Nephron (organoid): ENCODE results near the gene OR6P1.

ENCODE experiments used
- H3K27ac Mint-ChIP-seq, 3 experiments: 2 replicates each; pipeline ENCODE4 v1.8.0; 2020; ENCODE audit warnings: mixed read lengths in 3 of 3, mild to moderate bottlenecking in 2 of 3, moderate library complexity in 1 of 3
- H3K27me3 Mint-ChIP-seq: 2 replicates; pipeline ENCODE4 v1.8.0; 2021; ENCODE audit warnings: low read depth, mild to moderate bottlenecking, moderate library complexity, mixed read lengths
- H3K36me3 Mint-ChIP-seq: 2 replicates; pipeline ENCODE4 v1.8.0; 2020; ENCODE audit warnings: low read depth, mixed read lengths
- H3K4me1 Mint-ChIP-seq: 2 replicates; pipeline ENCODE4 v1.8.0; 2020; ENCODE audit warnings: mixed read lengths
- H3K4me3 Mint-ChIP-seq, 3 experiments: 2 replicates each; pipeline ENCODE4 v1.8.0; 2020; ENCODE audit warnings: mild to moderate bottlenecking in 3 of 3, mixed read lengths in 3 of 3, moderate library complexity in 2 of 3
- H3K9me3 Mint-ChIP-seq: 2 replicates; pipeline ENCODE4 v1.8.0; 2020; ENCODE audit warnings: mixed read lengths
- TF ChIP-seq, protein P1 (sequence below), 3 experiments: fragments of 200-600 bp; sonication (generic); IDR thresholded peaks; one replicate each; pipeline ENCODE4 v1.5.0; 2021; ENCODE audit warnings: antibody characterized with exemption in 3 of 3; ENCODE audit not compliant: unreplicated experiment in 3 of 3

OR6P1 gene

DNA sequence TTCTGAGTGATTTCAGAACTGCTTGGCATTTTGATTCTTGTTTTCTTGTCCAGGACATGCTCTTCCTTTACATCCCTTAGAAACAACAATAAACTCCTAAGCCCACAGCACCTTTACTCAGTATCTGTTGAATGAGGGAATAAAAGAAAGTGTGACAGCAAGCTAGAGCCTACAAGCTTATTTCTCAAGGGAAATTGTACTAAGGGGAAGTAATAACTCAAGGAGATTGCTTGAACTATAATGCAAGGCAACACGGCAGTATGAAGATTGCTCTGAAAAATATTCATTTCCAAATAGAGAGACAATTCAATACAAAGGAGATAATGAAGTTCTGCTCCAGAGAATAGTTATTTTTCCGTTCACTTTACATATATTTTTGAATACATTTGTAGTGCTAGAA, 6.5 kb downstream of the OR6P1 start:
- no peaks in the 10 kb centered on the region for H3K36me3 Mint-ChIP-seq
- no peak overlapping the region for H3K27ac Mint-ChIP-seq
- H3K27me3 Mint-ChIP-seq: no peaks in the 10 kb centered on the region
- no peak overlapping the region for H3K4me3 Mint-ChIP-seq
- TF ChIP-seq, protein P1, sequence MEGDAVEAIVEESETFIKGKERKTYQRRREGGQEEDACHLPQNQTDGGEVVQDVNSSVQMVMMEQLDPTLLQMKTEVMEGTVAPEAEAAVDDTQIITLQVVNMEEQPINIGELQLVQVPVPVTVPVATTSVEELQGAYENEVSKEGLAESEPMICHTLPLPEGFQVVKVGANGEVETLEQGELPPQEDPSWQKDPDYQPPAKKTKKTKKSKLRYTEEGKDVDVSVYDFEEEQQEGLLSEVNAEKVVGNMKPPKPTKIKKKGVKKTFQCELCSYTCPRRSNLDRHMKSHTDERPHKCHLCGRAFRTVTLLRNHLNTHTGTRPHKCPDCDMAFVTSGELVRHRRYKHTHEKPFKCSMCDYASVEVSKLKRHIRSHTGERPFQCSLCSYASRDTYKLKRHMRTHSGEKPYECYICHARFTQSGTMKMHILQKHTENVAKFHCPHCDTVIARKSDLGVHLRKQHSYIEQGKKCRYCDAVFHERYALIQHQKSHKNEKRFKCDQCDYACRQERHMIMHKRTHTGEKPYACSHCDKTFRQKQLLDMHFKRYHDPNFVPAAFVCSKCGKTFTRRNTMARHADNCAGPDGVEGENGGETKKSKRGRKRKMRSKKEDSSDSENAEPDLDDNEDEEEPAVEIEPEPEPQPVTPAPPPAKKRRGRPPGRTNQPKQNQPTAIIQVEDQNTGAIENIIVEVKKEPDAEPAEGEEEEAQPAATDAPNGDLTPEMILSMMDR (IDR thresholded peaks at IDR 0.05; ENCODE audit: unreplicated experiment in 3 of 3): no peak
- H3K9me3 Mint-ChIP-seq: no peaks in the 10 kb centered on the region
- no peaks in the 10 kb centered on the region for H3K4me1 Mint-ChIP-seq

DNA sequence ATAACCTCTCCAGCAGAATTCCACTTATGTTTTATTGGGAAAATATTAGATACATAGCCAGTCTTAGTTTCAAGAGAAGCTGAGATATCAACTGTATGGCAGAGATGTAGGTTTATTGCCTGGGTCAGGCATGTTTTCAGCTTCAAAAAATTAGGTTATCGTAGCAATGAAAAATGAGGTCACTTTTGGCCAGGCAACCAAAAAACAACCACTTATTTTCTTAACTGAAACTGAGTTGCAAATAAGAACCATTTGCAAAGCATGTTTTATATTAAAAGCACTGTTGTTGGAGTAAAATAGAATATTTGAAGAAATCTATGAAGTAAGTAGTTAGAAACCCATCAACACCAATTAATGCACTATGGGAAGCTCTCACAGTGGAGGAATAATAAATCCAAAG, 10.7 kb downstream of the OR6P1 start:
- Mint-ChIP-seq H3K4me3 (no peak overlapping the region), H3K27me3 (no peaks in the 10 kb centered on the region), H3K9me3 (no peaks in the 10 kb centered on the region), H3K27ac (no peak overlapping the region), H3K4me1 (no peaks in the 10 kb centered on the region), H3K36me3 (no peaks in the 10 kb centered on the region)
- TF ChIP-seq, protein P1 (IDR thresholded peaks at IDR 0.05; ENCODE audit: unreplicated experiment in 3 of 3): no peak

DNA sequence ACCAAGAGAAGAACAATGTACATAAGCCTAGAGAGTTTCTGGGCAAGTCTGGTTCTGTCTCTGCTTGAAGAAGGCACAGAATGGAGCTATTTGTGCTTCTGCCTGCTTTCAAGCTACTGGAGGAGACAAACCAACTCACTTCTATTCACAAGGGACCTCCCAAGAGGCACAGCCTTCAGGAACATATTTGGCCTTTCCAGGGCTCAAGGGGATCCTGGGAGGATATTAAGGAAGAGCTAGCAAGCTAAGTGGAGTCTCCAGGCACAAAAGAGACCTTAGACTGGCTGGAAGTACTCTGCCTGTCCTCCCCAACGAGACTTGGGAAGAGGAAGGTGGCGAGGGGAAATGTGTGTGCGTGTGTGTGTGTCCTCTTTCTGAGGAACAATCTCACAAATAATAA, 16.0 kb downstream of the OR6P1 start, which contains the start of gene OR6Y1:
Gene OR6Y1, minus strand, starts transcription at position 54 of the 400 bp plus-strand sequence. CDS start 6,300 bp downstream, outside the sequence.
- Mint-ChIP-seq H3K36me3 (no peaks in the 10 kb centered on the region), H3K9me3 (no peaks in the 10 kb centered on the region)

DNA sequence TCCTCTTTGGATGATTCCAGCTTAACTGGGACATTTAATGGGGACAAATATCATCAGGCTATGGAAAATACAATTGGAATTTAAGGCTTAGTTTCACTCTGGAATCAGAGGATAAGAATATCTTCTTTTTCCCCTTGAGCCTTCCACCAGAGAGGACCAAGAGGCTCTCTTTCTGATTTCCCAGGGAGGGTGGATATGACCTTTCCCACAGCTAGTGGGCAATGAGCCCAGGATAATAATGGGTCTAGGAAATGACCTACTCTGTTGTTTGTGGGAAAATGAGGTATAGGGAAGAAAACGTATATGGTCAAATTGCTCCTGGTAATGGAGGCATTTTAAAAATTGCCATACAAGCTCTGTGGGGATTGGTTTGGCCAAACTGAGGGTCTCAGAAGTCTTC, 18.1 kb downstream of the OR6P1 start:
- no peak overlapping the region for H3K27ac Mint-ChIP-seq
- TF ChIP-seq, protein P1 (IDR thresholded peaks at IDR 0.05; ENCODE audit: unreplicated experiment in 3 of 3): no peak
- H3K4me1 Mint-ChIP-seq: peaks cover 7% of the 10 kb centered on the region
- no peaks in the 10 kb centered on the region for H3K27me3 Mint-ChIP-seq
- no peaks in the 10 kb centered on the region for H3K9me3 Mint-ChIP-seq
- H3K4me3 Mint-ChIP-seq: no peak overlapping the region
- H3K36me3 Mint-ChIP-seq: no peaks in the 10 kb centered on the region

More for the DNA sequence above, 16.0 kb downstream of the OR6P1 start, which contains the start of gene OR6Y1:
- H3K4me1 Mint-ChIP-seq: peaks cover 1% of the 10 kb centered on the region
- TF ChIP-seq, protein P1 (IDR thresholded peaks at IDR 0.05; ENCODE audit: unreplicated experiment in 3 of 3): no peak
- H3K27me3 Mint-ChIP-seq: no peaks in the 10 kb centered on the region
- no peak within 1 kb of the TSS for H3K27ac Mint-ChIP-seq
- no peak within 1 kb of the TSS for H3K4me3 Mint-ChIP-seq

DNA sequence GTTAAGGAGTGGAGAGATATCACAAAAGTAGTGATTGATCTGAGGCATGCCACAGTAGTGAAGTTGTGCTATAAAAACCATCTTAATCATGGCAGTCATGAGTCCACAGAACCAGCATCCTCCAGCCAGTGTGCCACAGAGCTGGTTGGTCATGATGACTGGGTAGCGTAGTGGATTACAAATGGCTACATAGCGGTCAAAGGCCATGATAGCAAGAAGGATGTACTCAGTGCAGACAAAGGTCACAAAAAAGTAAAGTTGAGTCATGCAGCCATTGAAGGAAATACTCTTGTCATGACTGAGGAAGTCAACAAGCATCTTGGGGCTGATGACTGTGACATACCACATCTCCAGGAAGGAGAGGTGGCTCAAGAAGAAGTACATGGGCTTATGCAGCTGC, 22.8 kb downstream of the OR6P1 start:
- Mint-ChIP-seq H3K4me1 (peaks cover 7% of the 10 kb centered on the region), H3K36me3 (no peaks in the 10 kb centered on the region), H3K9me3 (no peaks in the 10 kb centered on the region), H3K27me3 (no peaks in the 10 kb centered on the region), H3K4me3 (no peak overlapping the region), H3K27ac (peak overlapping the region in 1 of 3 experiments; percentile 12)
- TF ChIP-seq, protein P1 (IDR thresholded peaks at IDR 0.05; ENCODE audit: unreplicated experiment in 3 of 3): no peak

DNA sequence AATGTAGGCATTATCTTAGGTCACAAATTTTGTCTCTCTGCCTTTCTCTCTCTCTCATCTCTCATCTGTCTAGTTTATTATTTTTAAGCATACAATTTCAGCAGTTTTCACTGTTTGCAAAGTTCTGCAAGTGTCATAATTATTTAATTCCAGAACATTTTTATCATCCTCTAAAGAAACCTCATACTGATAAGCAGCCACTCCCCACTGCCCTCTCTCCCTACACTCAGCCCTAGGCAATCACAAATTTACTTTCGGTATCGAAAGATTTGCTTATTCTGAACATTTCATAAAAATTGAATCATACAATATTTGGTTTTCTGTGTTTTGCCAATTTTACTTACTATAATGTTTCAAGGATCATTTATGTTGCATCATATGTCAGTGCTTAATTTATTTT, 32.8 kb downstream of the OR6P1 start:
- TF ChIP-seq, protein P1 (IDR thresholded peaks at IDR 0.05; ENCODE audit: unreplicated experiment in 3 of 3): no peak
- no peaks in the 10 kb centered on the region for H3K9me3 Mint-ChIP-seq
- peaks cover 8% of the 10 kb centered on the region for H3K4me1 Mint-ChIP-seq
- no peaks in the 10 kb centered on the region for H3K27me3 Mint-ChIP-seq
- H3K4me3 Mint-ChIP-seq: no peak overlapping the region
- H3K27ac Mint-ChIP-seq: peak overlapping the region in 1 of 3 experiments; percentile 4
- no peaks in the 10 kb centered on the region for H3K36me3 Mint-ChIP-seq
